ENCODE data around the gene DST. TPM values are rescaled to one million over a fixed set of nuclear protein-coding genes. Genes with fewer than 3 reads are reported as not detected.

Gene DST
- total RNA-seq, 1 experiment from 2014 or later = 71.8 TPM

DNA sequence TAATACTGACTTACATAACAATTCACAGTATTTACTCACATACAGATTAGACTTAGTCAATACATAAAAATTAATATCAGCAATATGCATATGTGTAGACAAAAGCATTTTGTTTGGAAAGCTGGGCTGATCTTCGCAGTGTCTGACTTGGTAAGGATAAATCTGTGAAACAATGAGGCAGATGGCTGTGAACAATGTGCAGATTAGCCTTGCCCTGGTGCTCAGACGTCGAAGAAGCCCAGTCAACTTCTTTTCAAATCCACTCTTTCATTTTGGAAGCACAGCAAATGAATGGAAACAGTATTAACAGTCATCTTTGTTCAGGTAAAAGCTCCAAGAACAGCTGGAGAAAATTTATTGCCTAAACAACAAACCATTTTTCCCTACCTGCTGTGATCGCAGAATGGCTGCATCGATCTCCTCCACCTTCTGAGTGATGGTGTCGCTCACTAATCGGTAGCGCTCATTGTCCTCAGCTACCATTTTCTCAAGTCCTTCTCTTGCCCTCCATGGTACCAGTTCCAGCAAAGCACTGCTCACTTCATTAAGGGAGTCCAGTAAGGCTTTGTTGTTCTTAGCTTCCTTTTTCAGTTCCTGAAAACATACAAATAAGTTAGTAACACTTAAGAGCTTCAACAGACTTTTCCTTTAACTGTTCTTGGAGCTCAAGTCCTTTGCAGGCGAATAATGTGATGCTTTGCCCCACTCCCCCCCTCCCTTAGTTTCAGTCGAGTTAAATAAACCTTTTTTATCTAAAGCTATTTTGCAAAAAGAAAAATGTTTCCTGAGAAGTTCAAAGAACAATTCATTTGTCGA is 116.5 kb downstream of the DST start:
- no peak for TF ChIP-seq EZH2 (IDR thresholded peaks at IDR 0.05; ENCODE audit: borderline replicate concordance, low read depth, low read length, poor library complexity, severe bottlenecking)
- TF ChIP-seq, protein P1, sequence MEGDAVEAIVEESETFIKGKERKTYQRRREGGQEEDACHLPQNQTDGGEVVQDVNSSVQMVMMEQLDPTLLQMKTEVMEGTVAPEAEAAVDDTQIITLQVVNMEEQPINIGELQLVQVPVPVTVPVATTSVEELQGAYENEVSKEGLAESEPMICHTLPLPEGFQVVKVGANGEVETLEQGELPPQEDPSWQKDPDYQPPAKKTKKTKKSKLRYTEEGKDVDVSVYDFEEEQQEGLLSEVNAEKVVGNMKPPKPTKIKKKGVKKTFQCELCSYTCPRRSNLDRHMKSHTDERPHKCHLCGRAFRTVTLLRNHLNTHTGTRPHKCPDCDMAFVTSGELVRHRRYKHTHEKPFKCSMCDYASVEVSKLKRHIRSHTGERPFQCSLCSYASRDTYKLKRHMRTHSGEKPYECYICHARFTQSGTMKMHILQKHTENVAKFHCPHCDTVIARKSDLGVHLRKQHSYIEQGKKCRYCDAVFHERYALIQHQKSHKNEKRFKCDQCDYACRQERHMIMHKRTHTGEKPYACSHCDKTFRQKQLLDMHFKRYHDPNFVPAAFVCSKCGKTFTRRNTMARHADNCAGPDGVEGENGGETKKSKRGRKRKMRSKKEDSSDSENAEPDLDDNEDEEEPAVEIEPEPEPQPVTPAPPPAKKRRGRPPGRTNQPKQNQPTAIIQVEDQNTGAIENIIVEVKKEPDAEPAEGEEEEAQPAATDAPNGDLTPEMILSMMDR (conservative IDR thresholded peaks at IDR 0.05; ENCODE audit: low read depth, low read length) = no peak
- POLR2A ChIA-PET (ENCODE audit: low non-redundant PET) = no interaction called here
- peaks cover 10% of the 10 kb centered on the region for H3K36me3 ChIP-seq (ENCODE audit: insufficient read depth, low read length, poor library complexity, severe bottlenecking)
- intact Hi-C loops (cut with micrococcal nuclease; ENCODE audit: unreplicated experiment) = no loop called here
- peaks cover 27% of the 10 kb centered on the region for H3K4me1 ChIP-seq (ENCODE audit: insufficient read depth, low read length, poor library complexity, severe bottlenecking)
- DNase-seq (ENCODE audit: low spot score) = no peak
- H3K4me3 ChIP-seq (ENCODE audit: low read depth, low read length, poor library complexity, severe bottlenecking) = no peak overlapping the region
- H3K27ac ChIP-seq (ENCODE audit: low read depth, low read length, poor library complexity, severe bottlenecking) = no peak overlapping the region
- H3K9me3 ChIP-seq (ENCODE audit: low read depth, low read length, poor library complexity, severe bottlenecking) = no peaks in the 10 kb centered on the region
- no peaks in the 10 kb centered on the region for H3K27me3 ChIP-seq (replicated peaks; ENCODE audit: insufficient read depth, low read depth, low read length, poor library complexity)
- BruUV-seq (replicated peaks) = no TSS peak
- CTCF ChIA-PET = no interaction called here

DNA sequence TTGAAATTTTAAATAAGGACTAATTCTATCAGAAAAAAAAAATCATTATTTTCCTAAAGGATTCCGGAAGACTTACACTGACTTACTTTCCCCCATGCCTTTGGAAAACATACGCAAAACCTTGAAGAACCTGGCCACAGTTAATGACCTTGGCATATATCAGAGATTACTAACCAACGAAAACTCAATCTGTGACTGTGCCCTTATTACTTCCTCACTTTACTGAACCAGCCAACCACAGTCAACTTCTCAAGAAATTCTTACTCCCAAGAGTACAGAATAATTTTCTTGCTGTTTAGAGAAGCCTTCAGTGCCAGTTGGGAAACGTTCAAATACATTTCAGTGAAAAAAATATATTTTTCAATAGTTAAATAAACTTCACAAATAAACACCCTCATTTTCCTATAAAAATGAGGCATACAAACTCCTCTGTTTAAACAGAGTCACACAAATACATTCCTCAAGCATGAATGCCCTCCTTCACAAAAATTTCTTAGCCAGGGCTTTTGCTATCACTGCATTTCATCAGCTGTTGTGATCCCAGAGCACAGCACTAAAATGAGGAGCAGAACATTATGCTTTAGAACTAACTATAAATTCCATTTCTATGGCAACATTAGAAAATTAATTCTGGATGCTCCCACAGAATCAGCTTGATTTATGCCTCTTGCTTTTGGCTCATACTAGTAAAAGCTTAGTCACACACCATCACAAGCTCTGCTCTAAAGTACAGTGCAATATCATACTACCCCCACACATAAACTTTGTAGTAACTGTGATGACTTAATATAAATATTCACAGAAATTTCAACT is 117.6 kb downstream of the DST start:
- POLR2A ChIA-PET (ENCODE audit: low non-redundant PET) = no interaction called here
- peak; percentile 34 for DNase-seq (ENCODE audit: low spot score)
- Histone ChIP-seq H3K4me1 (ENCODE audit: insufficient read depth, low read length, poor library complexity, severe bottlenecking) (peaks cover 27% of the 10 kb centered on the region), H3K4me3 (ENCODE audit: low read depth, low read length, poor library complexity, severe bottlenecking) (no peak overlapping the region), H3K27me3 (replicated peaks; ENCODE audit: insufficient read depth, low read depth, low read length, poor library complexity) (no peaks in the 10 kb centered on the region), H3K36me3 (ENCODE audit: insufficient read depth, low read length, poor library complexity, severe bottlenecking) (peaks cover 10% of the 10 kb centered on the region), H3K9me3 (ENCODE audit: low read depth, low read length, poor library complexity, severe bottlenecking) (no peaks in the 10 kb centered on the region), H3K27ac (ENCODE audit: low read depth, low read length, poor library complexity, severe bottlenecking) (no peak overlapping the region)
- BruUV-seq (replicated peaks) = no TSS peak
- CTCF ChIA-PET = no interaction called here
- TF ChIP-seq EZH2 (IDR thresholded peaks at IDR 0.05; ENCODE audit: borderline replicate concordance, low read depth, low read length, poor library complexity, severe bottlenecking) = no peak
- TF ChIP-seq, protein P1 (conservative IDR thresholded peaks at IDR 0.05; ENCODE audit: low read depth, low read length) = no peak
- intact Hi-C loops (cut with micrococcal nuclease; ENCODE audit: unreplicated experiment) = no loop called here

DNA sequence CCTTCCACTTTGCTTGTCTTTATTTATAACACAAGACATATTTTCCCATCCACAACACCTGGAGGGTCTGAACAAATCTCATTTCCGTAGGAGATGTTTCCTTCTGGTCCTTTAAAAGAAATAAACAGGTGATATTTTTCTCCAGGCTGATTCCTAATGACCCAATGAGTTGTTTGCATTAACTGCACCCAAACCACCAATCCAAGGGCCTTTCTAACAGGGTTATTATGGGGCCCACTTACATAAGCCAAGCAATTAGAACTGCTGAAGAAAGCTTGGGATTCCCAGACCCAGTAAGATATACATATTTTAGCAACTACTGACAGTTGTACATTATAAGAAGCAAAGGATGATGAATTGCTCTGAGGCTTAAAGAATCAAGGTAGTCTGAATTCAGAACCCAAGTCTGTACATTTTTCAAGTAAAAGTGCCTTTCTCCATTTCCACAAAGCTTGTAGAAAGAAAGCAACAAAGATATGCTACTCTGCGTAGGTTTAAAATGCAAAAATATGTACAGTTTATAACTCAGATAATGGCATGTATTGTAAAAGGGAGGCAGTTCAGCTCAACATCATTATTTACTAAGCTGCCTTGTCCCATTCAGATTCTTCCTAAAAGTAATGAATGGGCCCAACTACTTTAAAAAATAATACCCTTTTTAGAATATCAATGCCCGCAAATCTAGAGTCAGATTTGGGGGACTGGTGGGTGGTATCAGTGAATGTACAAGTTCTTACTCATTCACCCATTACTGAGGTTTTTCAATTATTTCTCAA is 120.0 kb downstream of the DST start:
- no peaks in the 10 kb centered on the region for H3K9me3 ChIP-seq (ENCODE audit: low read depth, low read length, poor library complexity, severe bottlenecking)
- no peak for TF ChIP-seq EZH2 (IDR thresholded peaks at IDR 0.05; ENCODE audit: borderline replicate concordance, low read depth, low read length, poor library complexity, severe bottlenecking)
- TF ChIP-seq, protein P1 (conservative IDR thresholded peaks at IDR 0.05; ENCODE audit: low read depth, low read length) = no peak
- no peak overlapping the region for H3K27ac ChIP-seq (ENCODE audit: low read depth, low read length, poor library complexity, severe bottlenecking)
- DNase-seq (ENCODE audit: low spot score) = no peak
- H3K27me3 ChIP-seq (replicated peaks; ENCODE audit: insufficient read depth, low read depth, low read length, poor library complexity) = no peaks in the 10 kb centered on the region
- no peak overlapping the region for H3K4me3 ChIP-seq (ENCODE audit: low read depth, low read length, poor library complexity, severe bottlenecking)
- POLR2A ChIA-PET (ENCODE audit: low non-redundant PET) = no interaction called here
- no TSS peak for BruUV-seq (replicated peaks)
- intact Hi-C loops (cut with micrococcal nuclease; ENCODE audit: unreplicated experiment) = no loop called here
- no peaks in the 10 kb centered on the region for H3K36me3 ChIP-seq (ENCODE audit: insufficient read depth, low read length, poor library complexity, severe bottlenecking)
- CTCF ChIA-PET = no interaction called here
- peaks cover 27% of the 10 kb centered on the region for H3K4me1 ChIP-seq (ENCODE audit: insufficient read depth, low read length, poor library complexity, severe bottlenecking)
